Raji (cell line): ENCODE data around the gene SHF.

Experiments used
- POLR2A ChIP-seq: IDR thresholded peaks from 2 replicates; pipeline ENCODE4 v1.6.1; 2011; ENCODE audit warnings: low read depth, low read length, control low read depth; ENCODE audit not compliant: insufficient read depth

SHF gene

GRCh38 chr15:45201869-45202268 lies 14.1 kb upstream of the SHF start:
- no peak for TF ChIP-seq POLR2A

GRCh38 chr15:45201557-45201859 lies 13.7 kb upstream of the SHF start:
- TF ChIP-seq POLR2A, result no peak

GRCh38 chr15:45200799-45201556 lies 13.2 kb upstream of the SHF start:
- no peak; the same call in 1 of the 2 replicates for TF ChIP-seq POLR2A

GRCh38 chr15:45200001-45200798 lies 12.4 kb upstream of the SHF start:
- TF ChIP-seq POLR2A, result peak; percentile 66

- TF ChIP-seq POLR2A, result peak; percentile 35; the same call in 1 of the 2 replicates
Measured at GRCh38 chr15:45199136-45199810, 11.5 kb upstream of the SHF start.

GRCh38 chr15:45198337-45199135 lies 10.8 kb upstream of the SHF start:
- peak; percentile 61 for TF ChIP-seq POLR2A

- TF ChIP-seq POLR2A, result no peak
Measured at GRCh38 chr15:45197512-45197911, 9.7 kb upstream of the SHF start.

GRCh38 chr15:45187578-45187893 lies 230 bp downstream of the SHF start:
- no peak for TF ChIP-seq POLR2A

- no peak for TF ChIP-seq POLR2A
Measured at GRCh38 chr15:45186771-45187577, 792 bp downstream of the SHF start.

GRCh38 chr15:45185903-45186770 lies 1.6 kb downstream of the SHF start:
- TF ChIP-seq POLR2A, result no peak

GRCh38 chr15:45185069-45185779 lies 2.5 kb downstream of the SHF start:
- no peak for TF ChIP-seq POLR2A

- TF ChIP-seq POLR2A, result no peak
Measured at GRCh38 chr15:45184562-45185041, 3.2 kb downstream of the SHF start.

- TF ChIP-seq POLR2A, result no peak
Measured at GRCh38 chr15:45183511-45183910, 4.3 kb downstream of the SHF start.
